ENCODE results near the gene PPP3R1.

- TF ChIP-seq POLR2A (IDR thresholded peaks at IDR 0.05; ENCODE audit: low read length) = no peak
- no peak for TF ChIP-seq GATA1 (IDR thresholded peaks at IDR 0.05; ENCODE audit: low read depth, low read length)
Measured at GRCh38 chr2:68152681-68153347, 99.5 kb downstream of the PPP3R1 start.
